Keratinocyte (primary cell): ENCODE data around the gene SPIRE1.

Experiments used
- CTCF ChIP-seq, 3 experiments: IDR thresholded peaks in 1 of 3; conservative IDR thresholded peaks in 1 of 3; optimal IDR thresholded peaks in 1 of 3; 2 replicates in 2 of 3; 3 replicates in 1 of 3; pipeline versions ENCODE3 to v1.5.1; 2011; ENCODE audit warnings: low read length in 3 of 3, mild to moderate bottlenecking in 3 of 3, moderate library complexity in 2 of 3, control low read depth in 1 of 3, inconsistent platforms in 1 of 3; ENCODE audit not compliant: insufficient read depth in 2 of 3; ENCODE audit errors: extremely low read depth in 1 of 3
- EZH2 ChIP-seq: IDR thresholded peaks from one replicate; pipeline ENCODE4 v1.6.1; 2012; ENCODE audit warnings: inconsistent platforms, mild to moderate bottlenecking, low read length, moderate library complexity

- TF ChIP-seq CTCF (optimal IDR thresholded peaks at IDR 0.05 in 1 of 3, IDR thresholded peaks at IDR 0.05 in 1 of 3, conservative IDR thresholded peaks at IDR 0.05 in 1 of 3; ENCODE audit: extremely low read depth in 1 of 3, insufficient read depth in 2 of 3, low read length in 3 of 3) (no peak), EZH2 (no peak)
Observed at GRCh38 chr18:12399231-12399630, 258.7 kb downstream of the SPIRE1 start.
